ENCODE data around the gene DEGS2. TPM values are rescaled to one million over a fixed set of nuclear protein-coding genes. Genes with fewer than 3 reads are reported as not detected.

DEGS2 gene
- total RNA-seq, 1 experiment from 2014 or later = not detected

GRCh38 chr14:100146531-100147091, 12.8 kb downstream of the DEGS2 start:
- DNase-seq (ENCODE audit: low spot score) = no peak
- Histone ChIP-seq H3K36me3 (ENCODE audit: insufficient read depth, low read length, poor library complexity, severe bottlenecking) (no peaks in the 10 kb centered on the region), H3K27ac (ENCODE audit: low read depth, low read length, poor library complexity, severe bottlenecking) (no peak overlapping the region), H3K9me3 (ENCODE audit: low read depth, low read length, poor library complexity, severe bottlenecking) (no peaks in the 10 kb centered on the region), H3K4me3 (ENCODE audit: low read depth, low read length, poor library complexity, severe bottlenecking) (no peak overlapping the region), H3K4me1 (ENCODE audit: insufficient read depth, low read length, poor library complexity, severe bottlenecking) (no peaks in the 10 kb centered on the region), H3K27me3 (replicated peaks; ENCODE audit: insufficient read depth, low read depth, low read length, poor library complexity) (no peaks in the 10 kb centered on the region)
- no peak for TF ChIP-seq EZH2 (IDR thresholded peaks at IDR 0.05; ENCODE audit: borderline replicate concordance, low read depth, low read length, poor library complexity, severe bottlenecking)
- TF ChIP-seq CTCF (conservative IDR thresholded peaks at IDR 0.05; ENCODE audit: low read depth, low read length) = no peak; the same call in 1 of the 2 replicates
- BruUV-seq (replicated peaks) = no TSS peak
- intact Hi-C loops (cut with micrococcal nuclease; ENCODE audit: unreplicated experiment) = no loop called here
- CTCF ChIA-PET = no interaction called here
- POLR2A ChIA-PET (ENCODE audit: low non-redundant PET) = no interaction called here

- no peaks in the 10 kb centered on the region for H3K36me3 ChIP-seq (ENCODE audit: insufficient read depth, low read length, poor library complexity, severe bottlenecking)
- no TSS peak for BruUV-seq (replicated peaks)
- no peaks in the 10 kb centered on the region for H3K27me3 ChIP-seq (replicated peaks; ENCODE audit: insufficient read depth, low read depth, low read length, poor library complexity)
- H3K4me3 ChIP-seq (ENCODE audit: low read depth, low read length, poor library complexity, severe bottlenecking) = no peak overlapping the region
- no peak overlapping the region for H3K27ac ChIP-seq (ENCODE audit: low read depth, low read length, poor library complexity, severe bottlenecking)
- TF ChIP-seq EZH2 (IDR thresholded peaks at IDR 0.05; ENCODE audit: borderline replicate concordance, low read depth, low read length, poor library complexity, severe bottlenecking) (no peak), CTCF (conservative IDR thresholded peaks at IDR 0.05; ENCODE audit: low read depth, low read length) (no peak)
- no peak for DNase-seq (ENCODE audit: low spot score)
- intact Hi-C loops (cut with micrococcal nuclease; ENCODE audit: unreplicated experiment) = no loop called here
- POLR2A ChIA-PET (ENCODE audit: low non-redundant PET) = no interaction called here
- H3K9me3 ChIP-seq (ENCODE audit: low read depth, low read length, poor library complexity, severe bottlenecking) = no peaks in the 10 kb centered on the region
- no peaks in the 10 kb centered on the region for H3K4me1 ChIP-seq (ENCODE audit: insufficient read depth, low read length, poor library complexity, severe bottlenecking)
- CTCF ChIA-PET = no interaction called here
Observed at GRCh38 chr14:100145682-100146464, 13.6 kb downstream of the DEGS2 start.

GRCh38 chr14:100144996-100145646, 14.3 kb downstream of the DEGS2 start:
- no TSS peak for BruUV-seq (replicated peaks)
- H3K4me3 ChIP-seq (ENCODE audit: low read depth, low read length, poor library complexity, severe bottlenecking) = no peak overlapping the region
- no peaks in the 10 kb centered on the region for H3K4me1 ChIP-seq (ENCODE audit: insufficient read depth, low read length, poor library complexity, severe bottlenecking)
- no peaks in the 10 kb centered on the region for H3K36me3 ChIP-seq (ENCODE audit: insufficient read depth, low read length, poor library complexity, severe bottlenecking)
- DNase-seq (ENCODE audit: low spot score) = no peak
- ChIA-PET POLR2A (ENCODE audit: low non-redundant PET) (no interaction called here), CTCF (no interaction called here)
- no peaks in the 10 kb centered on the region for H3K27me3 ChIP-seq (replicated peaks; ENCODE audit: insufficient read depth, low read depth, low read length, poor library complexity)
- TF ChIP-seq EZH2 (IDR thresholded peaks at IDR 0.05; ENCODE audit: borderline replicate concordance, low read depth, low read length, poor library complexity, severe bottlenecking) = no peak
- no peak for TF ChIP-seq CTCF (conservative IDR thresholded peaks at IDR 0.05; ENCODE audit: low read depth, low read length)
- no peaks in the 10 kb centered on the region for H3K9me3 ChIP-seq (ENCODE audit: low read depth, low read length, poor library complexity, severe bottlenecking)
- no peak overlapping the region for H3K27ac ChIP-seq (ENCODE audit: low read depth, low read length, poor library complexity, severe bottlenecking)
- intact Hi-C loops (cut with micrococcal nuclease; ENCODE audit: unreplicated experiment) = no loop called here

Measured in A673 (cell line).